Kidney epithelial cell (primary cell): ENCODE data around the gene UTP14A. TPM values are rescaled to one million over a fixed set of nuclear protein-coding genes. Genes with fewer than 3 reads are reported as not detected.

ENCODE experiments used
- DNase-seq: peaks from one replicate; pipeline ENCODE4 v3.0.0-alpha.2; 2010; ENCODE audit warnings: low read depth
- H3K27me3 ChIP-seq: 2 replicates; pipeline ENCODE4 v1.6.0; 2011; ENCODE audit warnings: low read length; ENCODE audit not compliant: control insufficient read depth, insufficient read depth
- H3K36me3 ChIP-seq: 2 replicates; pipeline ENCODE4 v1.5.1; 2011; ENCODE audit warnings: low read length; ENCODE audit not compliant: control insufficient read depth, insufficient read depth
- H3K4me3 ChIP-seq: 2 replicates; pipeline ENCODE4 v1.5.1; 2011; ENCODE audit warnings: low read depth, mild to moderate bottlenecking, control low read depth, low read length
- CTCF ChIP-seq: IDR thresholded peaks from 2 replicates; pipeline ENCODE4 v1.5.1; 2011; ENCODE audit warnings: mild to moderate bottlenecking, moderate library complexity, low read length, control low read depth, inconsistent platforms; ENCODE audit not compliant: insufficient read depth, poor library complexity, severe bottlenecking
- total RNA-seq: library from RNA; depleted of rRNA; stranded (reverse); fragments of >200 nt; gene quantifications from 2 replicates; pipeline ENCODE4 v1.2.3, GENCODE V29; 2015

The UTP14A gene
- total RNA-seq, 1 donor from 2014 or later: 17.6 TPM

- no peak overlapping the region for H3K4me3 ChIP-seq
- DNase-seq: no peak
- H3K27me3 ChIP-seq: peaks cover 16% of the 10 kb centered on the region
- TF ChIP-seq CTCF: no peak
- H3K36me3 ChIP-seq: no peaks in the 10 kb centered on the region
These were observed 29.0 kb downstream of the UTP14A start for GRCh38 chrX:129934952-129935351.

- H3K27me3 ChIP-seq: peaks cover 15% of the 10 kb centered on the region
- TF ChIP-seq CTCF: no peak
- DNase-seq: no peak
- no peak overlapping the region for H3K4me3 ChIP-seq
- no peaks in the 10 kb centered on the region for H3K36me3 ChIP-seq
These were observed 32.1 kb downstream of the UTP14A start for GRCh38 chrX:129938081-129938480.

- TF ChIP-seq CTCF: no peak
- no peak overlapping the region for H3K4me3 ChIP-seq
- DNase-seq: no peak
- peaks cover 13% of the 10 kb centered on the region for H3K27me3 ChIP-seq
- H3K36me3 ChIP-seq: no peaks in the 10 kb centered on the region
These were observed 34.0 kb downstream of the UTP14A start for GRCh38 chrX:129939986-129940385.

GRCh38 chrX:129940721-129941120 lies 34.8 kb downstream of the UTP14A start:
- peaks cover 10% of the 10 kb centered on the region for H3K27me3 ChIP-seq
- no peak for DNase-seq
- no peak overlapping the region for H3K4me3 ChIP-seq
- H3K36me3 ChIP-seq: no peaks in the 10 kb centered on the region
- no peak for TF ChIP-seq CTCF

- DNase-seq: no peak
- Histone ChIP-seq H3K4me3 (no peak overlapping the region), H3K36me3 (no peaks in the 10 kb centered on the region), H3K27me3 (peaks cover 1% of the 10 kb centered on the region)
- TF ChIP-seq CTCF: no peak
These were observed 39.2 kb downstream of the UTP14A start for GRCh38 chrX:129945131-129945530.

- no peak for DNase-seq
- no peaks in the 10 kb centered on the region for H3K27me3 ChIP-seq
- no peaks in the 10 kb centered on the region for H3K36me3 ChIP-seq
- H3K4me3 ChIP-seq: no peak overlapping the region
- TF ChIP-seq CTCF: no peak
These were observed 47.3 kb downstream of the UTP14A start for GRCh38 chrX:129953334-129953648.
